GM21786 (cell line): ENCODE measurements around the gene EOMES.
A peak's percentile ranks its signal among the peaks of the same experiment; 100 is the strongest.

ENCODE experiments used
- ATAC-seq: cut with Tn5 transposase; IDR thresholded peaks from one replicate; pipeline ENCODE4 v1.9.1; 2021; ENCODE audit not compliant: unreplicated experiment

EOMES gene

GRCh38 chr3:27681249-27681748 is 40.8 kb downstream of the EOMES start:
- peak; percentile 66 for ATAC-seq

- ATAC-seq = peak; percentile 7
Observed at GRCh38 chr3:27680517-27681246, 41.4 kb downstream of the EOMES start.

DNA sequence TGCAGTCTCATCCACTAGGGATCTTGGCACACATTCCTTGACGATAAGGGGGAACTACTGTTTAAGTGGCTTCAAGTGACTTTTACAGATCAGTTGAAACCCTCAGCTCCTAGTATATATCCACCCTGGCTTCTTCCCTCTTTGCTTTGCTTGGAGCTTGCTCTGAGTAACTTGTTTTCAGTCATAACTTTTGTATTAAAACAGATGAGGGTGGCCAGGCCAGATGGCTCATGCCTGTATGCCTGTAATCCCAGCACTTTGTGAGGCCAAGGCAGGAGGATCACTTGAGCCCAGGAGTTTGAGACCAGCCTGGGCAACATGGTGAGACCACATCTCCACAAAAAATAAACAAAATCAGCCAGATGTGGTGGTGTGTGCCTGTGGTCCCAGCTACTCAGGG is 42.4 kb downstream of the EOMES start:
- no peak for ATAC-seq

GRCh38 chr3:27678234-27678633 is 43.9 kb downstream of the EOMES start:
- ATAC-seq = no peak

- ATAC-seq = no peak
Observed at GRCh38 chr3:27677565-27677964, 44.6 kb downstream of the EOMES start.

DNA sequence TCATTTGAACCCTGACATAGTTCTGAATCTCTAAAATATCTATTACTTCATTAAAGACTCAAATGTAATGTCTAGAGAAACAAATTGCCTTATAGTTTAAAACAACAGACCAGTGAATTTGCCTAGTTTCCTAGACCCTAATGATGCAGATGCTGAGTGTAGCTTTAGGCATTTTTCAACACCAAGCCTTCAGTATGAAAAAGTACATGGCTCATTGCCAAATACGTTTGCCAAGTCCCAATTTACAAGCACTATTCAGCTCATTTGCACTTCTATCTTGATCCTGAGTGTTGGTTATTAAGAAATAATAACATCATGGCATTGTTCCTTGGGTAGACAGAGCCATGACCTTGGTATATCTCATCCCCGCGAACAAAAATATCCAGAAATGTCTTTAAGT is 46.8 kb downstream of the EOMES start:
- ATAC-seq = no peak

- ATAC-seq = no peak
Observed at GRCh38 chr3:27673701-27674100, 48.4 kb downstream of the EOMES start.

DNA sequence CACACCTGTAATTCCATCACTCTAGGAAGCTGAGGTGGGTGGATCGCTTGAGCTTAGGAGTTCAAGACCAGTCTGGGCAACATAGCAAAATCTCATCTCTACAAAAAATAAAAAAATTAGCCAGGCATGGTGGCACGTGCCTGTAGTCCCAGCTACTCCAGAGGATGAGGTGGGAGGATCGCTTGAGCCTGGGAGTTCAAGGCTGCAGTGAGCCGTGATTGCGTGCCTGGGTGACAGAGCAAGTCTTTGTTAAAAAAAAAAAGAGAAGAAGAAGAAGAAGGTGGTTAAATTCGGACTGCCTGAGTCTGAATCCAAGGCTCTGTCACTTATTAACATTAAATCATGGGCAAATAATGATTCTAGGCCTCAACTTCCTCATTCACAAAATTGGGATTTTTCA is 51.0 kb downstream of the EOMES start:
- no peak for ATAC-seq

DNA sequence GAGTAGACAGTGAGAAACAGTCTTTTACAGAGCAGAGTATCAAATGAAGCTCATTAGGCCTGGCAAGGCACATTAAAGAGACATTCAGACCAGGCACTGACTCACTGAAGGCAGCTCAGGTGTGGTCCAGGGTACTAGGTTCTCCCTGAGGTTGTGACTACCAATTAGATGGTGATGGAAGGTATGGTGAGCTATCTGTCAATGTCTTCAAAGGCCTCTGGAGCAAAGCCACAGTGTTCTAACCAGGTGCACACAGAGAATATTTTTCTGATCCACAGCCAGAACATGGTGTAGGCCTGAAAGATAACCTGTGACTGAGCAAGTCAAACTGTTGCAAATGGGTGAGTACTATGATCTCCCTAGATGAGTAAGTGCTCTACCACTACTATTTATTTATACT is 51.5 kb downstream of the EOMES start:
- no peak for ATAC-seq

- peak; percentile 44 for ATAC-seq
Observed at GRCh38 chr3:27669591-27669990, 52.5 kb downstream of the EOMES start.

DNA sequence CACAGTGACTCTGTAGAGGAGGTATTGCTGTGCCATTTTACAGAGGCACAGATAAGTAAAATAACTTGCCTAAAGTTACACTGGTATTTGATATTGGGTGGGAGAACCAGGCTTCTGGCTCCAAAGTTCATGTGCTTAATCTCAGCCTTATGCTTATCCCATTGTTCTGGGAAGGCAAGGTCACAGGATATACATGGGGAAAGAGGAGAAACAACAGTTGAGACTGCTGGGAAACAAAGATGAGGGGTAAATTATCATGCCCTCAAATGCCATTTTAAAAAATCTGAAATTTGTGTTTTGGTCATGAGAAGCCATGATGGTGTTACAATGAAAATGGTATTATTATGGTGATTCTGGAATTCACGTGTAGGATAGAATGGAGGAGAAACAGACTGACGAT is 54.4 kb downstream of the EOMES start:
- ATAC-seq = no peak

DNA sequence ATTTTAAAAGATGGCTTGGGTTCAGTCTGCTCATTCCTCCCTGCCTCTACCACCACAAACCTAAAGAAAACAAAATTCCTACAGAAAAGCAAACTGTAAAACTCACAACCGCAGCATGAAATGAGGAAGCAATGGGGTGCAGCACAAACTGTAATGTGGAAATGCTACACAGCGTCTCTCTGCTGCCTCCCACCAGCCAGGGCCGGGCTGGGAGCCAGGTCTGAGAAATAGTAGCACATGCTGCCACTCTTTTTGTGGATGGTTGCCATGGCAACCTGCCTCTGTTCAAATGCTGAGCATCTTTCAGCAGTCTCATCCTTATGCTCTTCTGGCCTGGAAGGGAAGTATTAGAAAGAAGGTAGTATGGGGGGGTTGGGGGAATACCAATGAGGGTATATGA is 55.4 kb downstream of the EOMES start:
- ATAC-seq = peak; percentile 29

- peak; percentile 40 for ATAC-seq
Observed at GRCh38 chr3:27666272-27666671, 55.9 kb downstream of the EOMES start.
